GM12878 (cell line): Measurements from ENCODE around the gene DAB2IP. TPM values are rescaled to one million over a fixed set of nuclear protein-coding genes. Genes with fewer than 3 reads are reported as not detected.

Experiments used
- ATAC-seq: fragments of 200-7000 bp; cut with Tn5 transposase; 3 replicates; pipeline ENCODE4 v1.9.1; 2020; ENCODE audit warnings: mild to moderate bottlenecking, moderate library complexity
- BruUV-seq: library from RNA; stranded (reverse); fragments of 400-500 nt; replicated peaks from 2 replicates; lab custom pipeline; 2021; lab: Mats Ljungman, UMichigan
- CTCF ChIA-PET: fragments of 300-600 bp; sonication (Branson Sonifier 250); formaldehyde crosslinking; extraction: SDS; loops from one replicate; lab custom pipeline; 2021; ENCODE audit warnings: inconsistent platforms; lab: Yijun Ruan, JAX
- POLR2A ChIA-PET: fragments of 350-600 bp; formaldehyde crosslinking; extraction: SDS; loops from one replicate; lab custom pipeline; 2021; ENCODE audit warnings: inconsistent platforms; lab: Charles Lee
- RAD21 ChIA-PET: fragments of 300-600 bp; sonication (Branson Sonifier 250); formaldehyde crosslinking; loops from one replicate; lab custom pipeline; 2023; ENCODE audit warnings: antibody characterized with exemption; ENCODE audit not compliant: unreplicated experiment; lab: Charles Lee
- SMC1A ChIA-PET: fragments of 300-600 bp; sonication (Branson Sonifier 250); formaldehyde crosslinking; loops from one replicate; lab custom pipeline; 2023; ENCODE audit not compliant: unreplicated experiment, uncharacterized antibody; lab: Charles Lee
- DNase-seq: peaks from one replicate; pipeline ENCODE4 v3.0.0-alpha.2; 2011; ENCODE audit warnings: low read depth, low spot score
- FAIRE-seq: peaks from 3 replicates; lab custom pipeline; 2011; peaks lifted over from hg19 to GRCh38; lab: Jason Lieb, UNC
- H2AFZ ChIP-seq: 2 replicates; pipeline ENCODE4 v1.6.0; 2011; ENCODE audit warnings: low read depth, low read length, control low read depth; ENCODE audit not compliant: control insufficient read depth
- H3K27ac ChIP-seq: 2 replicates; pipeline ENCODE4 v1.5.1; 2011; ENCODE audit warnings: control low read depth; ENCODE audit not compliant: control insufficient read depth, insufficient read depth
- H3K27me3 ChIP-seq, 2 experiments: replicated peaks in 1 of 2; 2 replicates each; pipeline versions ENCODE4 v1.6.0 to v1.6.1; 2011; ENCODE audit warnings: low read length in 1 of 2; ENCODE audit not compliant: control insufficient read depth in 2 of 2, insufficient read depth in 2 of 2
- H3K36me3 ChIP-seq, 2 experiments: 2 replicates each; pipeline ENCODE4 v1.5.1; 2011; ENCODE audit warnings: low read length in 1 of 2; ENCODE audit not compliant: control insufficient read depth in 2 of 2, insufficient read depth in 2 of 2
- H3K4me1 ChIP-seq: 2 replicates; pipeline ENCODE4 v1.6.1; 2011; ENCODE audit warnings: mild to moderate bottlenecking, low read length, moderate library complexity, mixed read lengths; ENCODE audit not compliant: control insufficient read depth, insufficient read depth
- H3K4me2 ChIP-seq: 2 replicates; pipeline ENCODE4 v1.6.0; 2011; ENCODE audit warnings: control low read depth; ENCODE audit not compliant: control insufficient read depth, insufficient read depth
- H3K4me3 ChIP-seq: fragments of 200-600 bp; sonication (generic); 2 replicates; pipeline ENCODE4 v1.5.1; 2016
- H3K79me2 ChIP-seq: 2 replicates; pipeline ENCODE4 v1.6.0; 2011; ENCODE audit warnings: low read length; ENCODE audit not compliant: control insufficient read depth, insufficient read depth
- H3K9ac ChIP-seq: 2 replicates; pipeline ENCODE4 v1.8.0; 2011; ENCODE audit warnings: low read length, control low read depth, mixed read lengths; ENCODE audit not compliant: control insufficient read depth, insufficient read depth
- H3K9me3 ChIP-seq: replicated peaks from 3 replicates; pipeline ENCODE4 v1.5.1; 2011; ENCODE audit warnings: mild to moderate bottlenecking, low read length; ENCODE audit not compliant: control insufficient read depth, insufficient read depth
- H4K20me1 ChIP-seq: 2 replicates; pipeline ENCODE4 v1.6.0; 2011; ENCODE audit not compliant: control insufficient read depth, insufficient read depth
- NFIC ChIP-seq: IDR thresholded peaks from 2 replicates; pipeline ENCODE4 v1.6.1; 2012; ENCODE audit warnings: low read depth, mild to moderate bottlenecking, inconsistent platforms, low read length, moderate library complexity
- NFYA ChIP-seq: IDR thresholded peaks from 2 replicates; pipeline ENCODE4 v1.6.1; 2011; ENCODE audit warnings: low read depth, mild to moderate bottlenecking, low read length, improper control_type of control experiment, borderline replicate concordance
- RAD21 ChIP-seq: IDR thresholded peaks from 2 replicates; pipeline ENCODE4 v1.6.1; 2011; ENCODE audit warnings: mild to moderate bottlenecking, low read depth, low read length, moderate library complexity; ENCODE audit not compliant: insufficient read depth
- SIX5 ChIP-seq: IDR thresholded peaks from 2 replicates; pipeline ENCODE4 v1.6.1; 2011; ENCODE audit warnings: mild to moderate bottlenecking, low read depth, low read length, moderate library complexity; ENCODE audit not compliant: severe bottlenecking
- SMC3 ChIP-seq: IDR thresholded peaks from 2 replicates; pipeline ENCODE4 v1.6.1; 2011; ENCODE audit warnings: low read length, improper control_type of control experiment, borderline replicate concordance
- YY1 ChIP-seq: IDR thresholded peaks from 2 replicates; pipeline ENCODE4 v1.6.1; 2011; ENCODE audit warnings: low read depth, mild to moderate bottlenecking, low read length
- WGBS: methylation state at CpG from one replicate; pipeline ENCODE4 v1.1.6; 2016; ENCODE audit warnings: low lambda C conversion rate; ENCODE audit not compliant: insufficient replicate concordance, insufficient coverage; ENCODE audit errors: missing lambda C conversion rate; 5-methylcytosine and 5-hydroxymethylcytosine counted together
- in situ Hi-C: fragments of 300-500 bp; cut with MboI; formaldehyde crosslinking; loops from 9 replicates; pipeline ENCODE4 v1.14.3; 2018; ENCODE audit warnings: mixed read lengths
- intact Hi-C: fragments of 100-400 bp; cut with micrococcal nuclease; formaldehyde crosslinking; loops from one replicate; pipeline ENCODE4 v1.14.2; 2022; ENCODE audit not compliant: unreplicated experiment
- polyA plus RNA-seq, 11 experiments: library from polyadenylated mRNA; depleted of rRNA in 4 of 11; unstranded in 6 of 11; stranded (reverse) in 5 of 11; fragments of >200 nt; fragmentation: Nextera tagmentation in 4 of 11; fragmentation: Illumina TruSeq in 1 of 11; extraction: Ambion mirVana in 4 of 11; extraction: Trizol in 1 of 11; gene quantifications; 1 replicate in 1 of 11; 2 replicates in 10 of 11; pipeline versions ENCODE4 v1.2.1 to v1.2.3, GENCODE V29; 2011 to 2016; ENCODE audit warnings: inconsistent platforms in 2 of 11, missing spikeins in 2 of 11, low read depth in 1 of 11
- total RNA-seq, 4 experiments: library from RNA; depleted of rRNA in 3 of 4; stranded (reverse); fragments of >200 nt in 3 of 4; fragmentation: Illumina TruSeq in 1 of 4; extraction: Trizol in 1 of 4; gene quantifications; 2 replicates each; pipeline versions ENCODE4 v1.2.1 to v1.2.3, GENCODE V29; 2013 to 2021
- TF ChIP-seq, protein P1 (sequence below), 3 experiments: IDR thresholded peaks in 2 of 3; conservative IDR thresholded peaks in 1 of 3; 2 replicates each; pipeline ENCODE4 v1.5.1; 2011; ENCODE audit warnings: low read depth in 3 of 3, low read length in 3 of 3, mild to moderate bottlenecking in 3 of 3, control low read depth in 2 of 3, moderate library complexity in 2 of 3, inconsistent platforms in 1 of 3, mixed read lengths in 1 of 3; ENCODE audit not compliant: control insufficient read depth in 2 of 3, insufficient read depth in 1 of 3; ENCODE audit errors: extremely low read depth in 1 of 3

DAB2IP gene
- total and polyA plus RNA-seq, 10 of the 15 experiments (the other 5 are each of a cell fraction or from before 2014, with no cell fraction given): 0.03 to 0.38 (median 0.14) TPM; not detected in 6

DNA sequence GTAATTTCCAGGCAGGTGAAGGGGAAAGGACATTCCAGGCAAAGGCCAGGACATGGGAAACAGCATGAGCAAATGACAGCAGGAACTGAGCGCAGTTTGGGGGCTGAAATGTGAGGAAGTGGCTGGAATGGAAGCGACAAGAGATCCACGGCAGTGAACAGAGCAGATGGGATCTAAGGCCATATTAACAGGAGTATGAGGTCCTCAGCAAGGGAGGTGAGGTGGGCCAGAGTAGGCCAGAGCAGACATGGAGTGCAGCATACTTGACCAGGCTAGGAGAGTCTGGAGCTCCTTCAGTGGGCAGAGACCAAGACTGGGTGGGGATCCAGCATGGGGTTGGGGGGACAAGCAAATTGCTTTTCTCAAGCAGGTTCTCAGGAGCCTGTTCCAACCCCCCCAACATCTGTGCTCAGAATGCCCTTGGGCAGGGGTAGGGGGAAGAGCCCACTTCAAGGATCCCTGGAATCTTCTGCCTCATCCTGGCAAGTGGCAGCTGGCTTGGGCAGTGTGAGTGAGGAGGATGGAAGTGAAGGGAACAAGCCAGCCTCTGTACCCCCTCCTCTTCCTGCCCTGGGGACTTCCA is 34.5 kb downstream of the DAB2IP start:
- POLR2A ChIA-PET: no interaction called here
- no peak overlapping the region for H2AFZ ChIP-seq
- no TSS peak for BruUV-seq
- 0 out of 2 replicates have a peak, but pooled peaks cover 4% of the 10 kb centered on the region for H4K20me1 ChIP-seq
- no peak overlapping the region for H3K4me3 ChIP-seq
- H3K36me3 ChIP-seq: no peaks in the 10 kb centered on the region
- no peaks in the 10 kb centered on the region for H3K4me1 ChIP-seq
- no peak for FAIRE-seq
- 42% methylated on average over 3 of the region's 3 CpGs for WGBS
- H3K9ac ChIP-seq: no peak overlapping the region
- H3K4me2 ChIP-seq: no peak overlapping the region
- DNase-seq: no peak
- intact Hi-C loops: no loop called here
- no peaks in the 10 kb centered on the region; a peak in 1 of 4 replicates for H3K27me3 ChIP-seq
- H3K9me3 ChIP-seq: no peaks in the 10 kb centered on the region
- TF ChIP-seq NFYA: no peak
- no peak for TF ChIP-seq SIX5
- RAD21 ChIA-PET: no interaction called here
- H3K79me2 ChIP-seq: no peaks in the 10 kb centered on the region
- SMC1A ChIA-PET: no interaction called here
- ATAC-seq: no peak
- in situ Hi-C loops: loop anchor here (5.0 kb wide), 2 partner anchors 139 to 306 kb away; no protein-coding TSS in a partner anchor
- CTCF ChIA-PET: interaction anchor here (1.0 kb wide), 1 partner anchor 305 kb away, joined by 3 read pairs; no protein-coding TSS in a partner anchor
- no peak overlapping the region for H3K27ac ChIP-seq

DNA sequence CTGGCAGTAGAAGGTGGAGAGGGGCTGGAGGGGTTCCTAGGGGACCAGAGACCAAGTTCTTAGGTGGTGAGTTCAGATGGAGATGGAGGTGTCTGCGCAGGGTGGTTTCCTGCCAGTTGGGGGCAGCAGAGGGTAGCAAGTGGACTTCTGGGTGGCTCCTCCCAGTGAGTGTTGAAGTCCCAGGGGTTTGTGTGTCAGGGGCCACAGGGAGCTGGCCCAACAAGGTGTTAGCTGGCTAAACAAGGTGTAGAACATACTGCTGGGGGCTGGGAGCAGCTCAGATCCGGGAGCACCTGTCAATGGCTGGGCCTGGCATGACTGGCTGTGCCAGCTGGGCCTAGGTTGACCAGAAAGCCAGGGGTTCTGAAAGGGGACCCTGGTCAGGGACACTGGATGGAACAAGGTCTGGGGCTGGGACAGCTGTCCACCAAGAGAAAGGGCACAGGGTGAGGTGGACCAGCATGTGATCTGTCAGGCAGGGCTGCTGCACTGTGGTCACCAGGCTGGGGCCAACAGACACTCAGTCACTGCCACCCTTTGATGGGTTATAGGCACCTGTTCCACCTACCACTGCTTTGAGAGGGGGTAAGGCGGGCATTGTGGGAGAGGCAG is 35.6 kb downstream of the DAB2IP start:
- peak; percentile 96 for ATAC-seq
- intact Hi-C loops (loop anchor here (1.0 kb wide), 1 partner anchor 305 kb away; no protein-coding TSS in a partner anchor), in situ Hi-C loops (loop anchor here (5.0 kb wide), 2 partner anchors 140 to 305 kb away; no protein-coding TSS in a partner anchor)
- Histone ChIP-seq H3K4me3 (no peak overlapping the region), H3K9me3 (no peaks in the 10 kb centered on the region), H3K27ac (no peak overlapping the region), H3K36me3 (no peaks in the 10 kb centered on the region), H3K9ac (no peak overlapping the region), H3K27me3 (no peaks in the 10 kb centered on the region; a peak in 1 of 4 replicates), H3K4me1 (no peaks in the 10 kb centered on the region), H2AFZ (no peak overlapping the region), H3K79me2 (no peaks in the 10 kb centered on the region), H4K20me1 (0 out of 2 replicates have a peak, but pooled peaks cover 4% of the 10 kb centered on the region), H3K4me2 (no peak overlapping the region)
- DNase-seq: peak; percentile 8
- no peak for FAIRE-seq
- POLR2A ChIA-PET: no interaction called here
- RAD21 ChIA-PET: interaction anchor here (0.8 to 1.1 kb wide), 3 partner anchors 141 to 304 kb away, joined by 3 to 6 read pairs (median 4); no protein-coding TSS in a partner anchor
- WGBS: 0% methylated on average over 3 of the region's 3 CpGs
- CTCF ChIA-PET: interaction anchor here (0.6 to 2.6 kb wide), 14 partner anchors 9 to 434 kb away, joined by 3 to 15 read pairs (median 3); no protein-coding TSS in a partner anchor
- SMC1A ChIA-PET: interaction anchor here (1.1 kb wide), 1 partner anchor 309 kb away, joined by 3 read pairs; no protein-coding TSS in a partner anchor
- TF ChIP-seq NFIC (no peak), SMC3 (peak; percentile 90), RAD21 (peak; percentile 87), YY1 (peak; percentile 69)
- TF ChIP-seq, protein P1, sequence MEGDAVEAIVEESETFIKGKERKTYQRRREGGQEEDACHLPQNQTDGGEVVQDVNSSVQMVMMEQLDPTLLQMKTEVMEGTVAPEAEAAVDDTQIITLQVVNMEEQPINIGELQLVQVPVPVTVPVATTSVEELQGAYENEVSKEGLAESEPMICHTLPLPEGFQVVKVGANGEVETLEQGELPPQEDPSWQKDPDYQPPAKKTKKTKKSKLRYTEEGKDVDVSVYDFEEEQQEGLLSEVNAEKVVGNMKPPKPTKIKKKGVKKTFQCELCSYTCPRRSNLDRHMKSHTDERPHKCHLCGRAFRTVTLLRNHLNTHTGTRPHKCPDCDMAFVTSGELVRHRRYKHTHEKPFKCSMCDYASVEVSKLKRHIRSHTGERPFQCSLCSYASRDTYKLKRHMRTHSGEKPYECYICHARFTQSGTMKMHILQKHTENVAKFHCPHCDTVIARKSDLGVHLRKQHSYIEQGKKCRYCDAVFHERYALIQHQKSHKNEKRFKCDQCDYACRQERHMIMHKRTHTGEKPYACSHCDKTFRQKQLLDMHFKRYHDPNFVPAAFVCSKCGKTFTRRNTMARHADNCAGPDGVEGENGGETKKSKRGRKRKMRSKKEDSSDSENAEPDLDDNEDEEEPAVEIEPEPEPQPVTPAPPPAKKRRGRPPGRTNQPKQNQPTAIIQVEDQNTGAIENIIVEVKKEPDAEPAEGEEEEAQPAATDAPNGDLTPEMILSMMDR (IDR thresholded peaks at IDR 0.05 in 2 of 3, conservative IDR thresholded peaks at IDR 0.05 in 1 of 3; ENCODE audit: control insufficient read depth in 2 of 3, extremely low read depth in 1 of 3, insufficient read depth in 1 of 3, low read depth in 3 of 3, low read length in 3 of 3): peak; percentile 87 to 89 (median 87)
- BruUV-seq: no TSS peak
